HepG2 (cell line): ENCODE results near the gene RGS19. TPM values are rescaled to one million over a fixed set of nuclear protein-coding genes. Genes with fewer than 3 reads are reported as not detected.

ENCODE experiments used
- FOXA1 ChIP-seq, 2 experiments: fragments of 450-650 bp in 1 of 2; sonication (generic) in 1 of 2; formaldehyde crosslinking in 1 of 2; IDR thresholded peaks; 2 replicates each; pipeline versions ENCODE4 v1.4.0 to v1.6.1; 2016 to 2020; ENCODE audit warnings: missing genetic modification reagents in 1 of 2
- IKZF1 ChIP-seq: fragments of 450-650 bp; IDR thresholded peaks from 2 replicates; pipeline ENCODE4 v1.7.1; 2016
- MYNN ChIP-seq: sonication (generic); formaldehyde crosslinking; IDR thresholded peaks from 2 replicates; pipeline ENCODE4 v1.4.0; 2020; ENCODE audit warnings: mild to moderate bottlenecking, low read depth, missing genetic modification reagents
- PHB2 ChIP-seq: fragments of 450-650 bp; IDR thresholded peaks from 2 replicates; pipeline ENCODE4 v1.6.1; 2018; ENCODE audit not compliant: partially characterized antibody
- RFXAP ChIP-seq: sonication (generic); formaldehyde crosslinking; IDR thresholded peaks from 2 replicates; pipeline ENCODE4 v1.4.0; 2020; ENCODE audit warnings: missing genetic modification reagents, borderline replicate concordance
- TOE1 ChIP-seq: sonication (generic); formaldehyde crosslinking; IDR thresholded peaks from 2 replicates; pipeline ENCODE4 v1.4.0; 2020; ENCODE audit warnings: mild to moderate bottlenecking, missing genetic modification reagents
- ZC3H4 ChIP-seq: sonication (generic); formaldehyde crosslinking; IDR thresholded peaks from 2 replicates; pipeline ENCODE4 v1.4.0; 2020; ENCODE audit warnings: missing genetic modification reagents, borderline replicate concordance
- ZNF460 ChIP-seq: sonication (generic); formaldehyde crosslinking; IDR thresholded peaks from 2 replicates; pipeline ENCODE4 v1.5.1; 2020; ENCODE audit warnings: missing genetic modification reagents, mild to moderate bottlenecking, borderline replicate concordance
- ZNF619 ChIP-seq: sonication (generic); formaldehyde crosslinking; IDR thresholded peaks from 2 replicates; pipeline ENCODE4 v1.4.0; 2020; ENCODE audit warnings: mild to moderate bottlenecking, missing genetic modification reagents
- ZNF776 ChIP-seq: sonication (generic); formaldehyde crosslinking; IDR thresholded peaks from 2 replicates; pipeline ENCODE4 v1.4.0; 2020; ENCODE audit warnings: mild to moderate bottlenecking, missing genetic modification reagents
- polyA plus RNA-seq, 8 experiments: library from polyadenylated mRNA; depleted of rRNA in 3 of 8; stranded (reverse) in 7 of 8; unstranded in 1 of 8; fragments of >200 nt; fragmentation: Illumina TruSeq in 4 of 8; extraction: Trizol in 4 of 8; gene quantifications; 2 replicates each; pipeline versions ENCODE4 v1.2.1 to v1.2.3, GENCODE V29; 2011 to 2016; ENCODE audit warnings: low read depth in 4 of 8, missing spikeins in 1 of 8, mixed read lengths in 1 of 8; ENCODE audit not compliant: insufficient read depth in 1 of 8
- total RNA-seq, 5 experiments: library from RNA; depleted of rRNA; stranded (reverse); fragments of >200 nt; fragmentation: Illumina TruSeq; extraction: Trizol; gene quantifications; 2 replicates each; pipeline ENCODE4 v1.2.3, GENCODE V29; 2016; ENCODE audit warnings: low read depth in 1 of 5
- TF ChIP-seq, protein P1 (sequence below): sonication (generic); formaldehyde crosslinking; IDR thresholded peaks from 2 replicates; pipeline ENCODE4 v1.4.0; 2020; ENCODE audit warnings: missing genetic modification reagents
- TF ChIP-seq, protein P2 (sequence below): sonication (generic); formaldehyde crosslinking; IDR thresholded peaks from 2 replicates; pipeline ENCODE4 v1.8.1; 2022; ENCODE audit warnings: mild to moderate bottlenecking, missing genetic modification reagents
- TF ChIP-seq, protein P3 (sequence below): sonication (generic); formaldehyde crosslinking; IDR thresholded peaks from 2 replicates; pipeline ENCODE4 v1.9.0; 2021; ENCODE audit warnings: mild to moderate bottlenecking, missing genetic modification reagents

The RGS19 gene
- total and polyA plus RNA-seq, 2 of the 13 experiments (the other 11 are each of a cell fraction or from before 2014, with no cell fraction given) = 10.7 to 11.9 TPM

DNA sequence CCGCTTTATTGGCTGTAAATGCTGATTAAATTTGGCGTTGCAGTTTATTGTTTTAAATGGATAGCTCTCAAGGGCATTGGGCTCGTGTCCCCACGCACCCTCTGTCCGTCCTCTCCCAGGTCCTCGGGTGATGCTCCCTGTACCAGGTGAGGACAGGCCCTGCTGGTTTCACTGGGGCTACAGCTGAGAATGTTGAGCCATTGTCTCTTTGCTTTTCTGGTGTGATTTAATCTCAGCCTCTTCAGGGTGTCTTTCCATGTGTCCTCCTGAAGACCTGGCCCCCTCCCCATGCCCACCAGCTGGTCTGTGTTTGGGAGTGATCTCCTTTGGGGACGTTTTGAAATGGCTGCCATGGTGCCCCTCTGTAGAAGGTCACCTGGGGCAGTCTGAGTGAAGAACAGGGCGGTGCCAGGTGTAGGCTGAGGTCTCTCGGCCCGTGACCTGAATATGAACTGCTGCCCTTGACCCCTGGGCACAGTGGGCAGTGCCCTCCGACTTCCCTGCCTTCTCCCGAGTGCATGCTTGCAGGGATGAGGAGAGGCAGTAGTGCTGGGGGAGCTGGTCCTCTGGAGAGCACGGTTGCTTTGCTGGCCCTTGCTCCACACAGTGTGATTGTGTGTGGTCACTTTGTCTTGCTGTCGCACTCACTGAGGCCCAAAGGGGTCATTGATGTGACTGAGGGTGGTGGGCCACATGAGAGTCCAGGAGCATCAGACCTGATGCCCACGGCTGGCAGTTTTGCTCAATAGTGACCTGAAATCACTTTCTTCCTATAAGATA is 55.8 kb downstream of the RGS19 start (continued):
- no peak for TF ChIP-seq PHB2
- TF ChIP-seq ZC3H4 (CRISPR knock-in tag) = peak; percentile 31; the same call in 1 of the 2 replicates
- TF ChIP-seq IKZF1 = no peak
- no peak for TF ChIP-seq FOXA1 (IDR thresholded peaks at IDR 0.05)
- TF ChIP-seq FOXA1 (CRISPR knock-in tag; IDR thresholded peaks at IDR 0.05) = peak; percentile 16; the same call in 1 of the 2 replicates
- TF ChIP-seq, protein P1, sequence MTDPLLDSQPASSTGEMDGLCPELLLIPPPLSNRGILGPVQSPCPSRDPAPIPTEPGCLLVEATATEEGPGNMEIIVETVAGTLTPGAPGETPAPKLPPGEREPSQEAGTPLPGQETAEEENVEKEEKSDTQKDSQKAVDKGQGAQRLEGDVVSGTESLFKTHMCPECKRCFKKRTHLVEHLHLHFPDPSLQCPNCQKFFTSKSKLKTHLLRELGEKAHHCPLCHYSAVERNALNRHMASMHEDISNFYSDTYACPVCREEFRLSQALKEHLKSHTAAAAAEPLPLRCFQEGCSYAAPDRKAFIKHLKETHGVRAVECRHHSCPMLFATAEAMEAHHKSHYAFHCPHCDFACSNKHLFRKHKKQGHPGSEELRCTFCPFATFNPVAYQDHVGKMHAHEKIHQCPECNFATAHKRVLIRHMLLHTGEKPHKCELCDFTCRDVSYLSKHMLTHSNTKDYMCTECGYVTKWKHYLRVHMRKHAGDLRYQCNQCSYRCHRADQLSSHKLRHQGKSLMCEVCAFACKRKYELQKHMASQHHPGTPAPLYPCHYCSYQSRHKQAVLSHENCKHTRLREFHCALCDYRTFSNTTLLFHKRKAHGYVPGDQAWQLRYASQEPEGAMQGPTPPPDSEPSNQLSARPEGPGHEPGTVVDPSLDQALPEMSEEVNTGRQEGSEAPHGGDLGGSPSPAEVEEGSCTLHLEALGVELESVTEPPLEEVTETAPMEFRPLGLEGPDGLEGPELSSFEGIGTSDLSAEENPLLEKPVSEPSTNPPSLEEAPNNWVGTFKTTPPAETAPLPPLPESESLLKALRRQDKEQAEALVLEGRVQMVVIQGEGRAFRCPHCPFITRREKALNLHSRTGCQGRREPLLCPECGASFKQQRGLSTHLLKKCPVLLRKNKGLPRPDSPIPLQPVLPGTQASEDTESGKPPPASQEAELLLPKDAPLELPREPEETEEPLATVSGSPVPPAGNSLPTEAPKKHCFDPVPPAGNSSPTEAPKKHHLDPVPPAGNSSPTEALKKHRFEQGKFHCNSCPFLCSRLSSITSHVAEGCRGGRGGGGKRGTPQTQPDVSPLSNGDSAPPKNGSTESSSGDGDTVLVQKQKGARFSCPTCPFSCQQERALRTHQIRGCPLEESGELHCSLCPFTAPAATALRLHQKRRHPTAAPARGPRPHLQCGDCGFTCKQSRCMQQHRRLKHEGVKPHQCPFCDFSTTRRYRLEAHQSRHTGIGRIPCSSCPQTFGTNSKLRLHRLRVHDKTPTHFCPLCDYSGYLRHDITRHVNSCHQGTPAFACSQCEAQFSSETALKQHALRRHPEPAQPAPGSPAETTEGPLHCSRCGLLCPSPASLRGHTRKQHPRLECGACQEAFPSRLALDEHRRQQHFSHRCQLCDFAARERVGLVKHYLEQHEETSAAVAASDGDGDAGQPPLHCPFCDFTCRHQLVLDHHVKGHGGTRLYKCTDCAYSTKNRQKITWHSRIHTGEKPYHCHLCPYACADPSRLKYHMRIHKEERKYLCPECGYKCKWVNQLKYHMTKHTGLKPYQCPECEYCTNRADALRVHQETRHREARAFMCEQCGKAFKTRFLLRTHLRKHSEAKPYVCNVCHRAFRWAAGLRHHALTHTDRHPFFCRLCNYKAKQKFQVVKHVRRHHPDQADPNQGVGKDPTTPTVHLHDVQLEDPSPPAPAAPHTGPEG = peak; percentile 40; the same call in 1 of the 2 replicates
- 0 out of 2 replicates have a peak, but pooled peaks have one; percentile 28 for TF ChIP-seq MYNN (CRISPR knock-in tag)
- no peak for TF ChIP-seq TOE1 (CRISPR knock-in tag)
- TF ChIP-seq, protein P2, sequence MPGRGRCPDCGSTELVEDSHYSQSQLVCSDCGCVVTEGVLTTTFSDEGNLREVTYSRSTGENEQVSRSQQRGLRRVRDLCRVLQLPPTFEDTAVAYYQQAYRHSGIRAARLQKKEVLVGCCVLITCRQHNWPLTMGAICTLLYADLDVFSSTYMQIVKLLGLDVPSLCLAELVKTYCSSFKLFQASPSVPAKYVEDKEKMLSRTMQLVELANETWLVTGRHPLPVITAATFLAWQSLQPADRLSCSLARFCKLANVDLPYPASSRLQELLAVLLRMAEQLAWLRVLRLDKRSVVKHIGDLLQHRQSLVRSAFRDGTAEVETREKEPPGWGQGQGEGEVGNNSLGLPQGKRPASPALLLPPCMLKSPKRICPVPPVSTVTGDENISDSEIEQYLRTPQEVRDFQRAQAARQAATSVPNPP = no peak
- no peak for TF ChIP-seq ZNF460
- TF ChIP-seq, protein P3, sequence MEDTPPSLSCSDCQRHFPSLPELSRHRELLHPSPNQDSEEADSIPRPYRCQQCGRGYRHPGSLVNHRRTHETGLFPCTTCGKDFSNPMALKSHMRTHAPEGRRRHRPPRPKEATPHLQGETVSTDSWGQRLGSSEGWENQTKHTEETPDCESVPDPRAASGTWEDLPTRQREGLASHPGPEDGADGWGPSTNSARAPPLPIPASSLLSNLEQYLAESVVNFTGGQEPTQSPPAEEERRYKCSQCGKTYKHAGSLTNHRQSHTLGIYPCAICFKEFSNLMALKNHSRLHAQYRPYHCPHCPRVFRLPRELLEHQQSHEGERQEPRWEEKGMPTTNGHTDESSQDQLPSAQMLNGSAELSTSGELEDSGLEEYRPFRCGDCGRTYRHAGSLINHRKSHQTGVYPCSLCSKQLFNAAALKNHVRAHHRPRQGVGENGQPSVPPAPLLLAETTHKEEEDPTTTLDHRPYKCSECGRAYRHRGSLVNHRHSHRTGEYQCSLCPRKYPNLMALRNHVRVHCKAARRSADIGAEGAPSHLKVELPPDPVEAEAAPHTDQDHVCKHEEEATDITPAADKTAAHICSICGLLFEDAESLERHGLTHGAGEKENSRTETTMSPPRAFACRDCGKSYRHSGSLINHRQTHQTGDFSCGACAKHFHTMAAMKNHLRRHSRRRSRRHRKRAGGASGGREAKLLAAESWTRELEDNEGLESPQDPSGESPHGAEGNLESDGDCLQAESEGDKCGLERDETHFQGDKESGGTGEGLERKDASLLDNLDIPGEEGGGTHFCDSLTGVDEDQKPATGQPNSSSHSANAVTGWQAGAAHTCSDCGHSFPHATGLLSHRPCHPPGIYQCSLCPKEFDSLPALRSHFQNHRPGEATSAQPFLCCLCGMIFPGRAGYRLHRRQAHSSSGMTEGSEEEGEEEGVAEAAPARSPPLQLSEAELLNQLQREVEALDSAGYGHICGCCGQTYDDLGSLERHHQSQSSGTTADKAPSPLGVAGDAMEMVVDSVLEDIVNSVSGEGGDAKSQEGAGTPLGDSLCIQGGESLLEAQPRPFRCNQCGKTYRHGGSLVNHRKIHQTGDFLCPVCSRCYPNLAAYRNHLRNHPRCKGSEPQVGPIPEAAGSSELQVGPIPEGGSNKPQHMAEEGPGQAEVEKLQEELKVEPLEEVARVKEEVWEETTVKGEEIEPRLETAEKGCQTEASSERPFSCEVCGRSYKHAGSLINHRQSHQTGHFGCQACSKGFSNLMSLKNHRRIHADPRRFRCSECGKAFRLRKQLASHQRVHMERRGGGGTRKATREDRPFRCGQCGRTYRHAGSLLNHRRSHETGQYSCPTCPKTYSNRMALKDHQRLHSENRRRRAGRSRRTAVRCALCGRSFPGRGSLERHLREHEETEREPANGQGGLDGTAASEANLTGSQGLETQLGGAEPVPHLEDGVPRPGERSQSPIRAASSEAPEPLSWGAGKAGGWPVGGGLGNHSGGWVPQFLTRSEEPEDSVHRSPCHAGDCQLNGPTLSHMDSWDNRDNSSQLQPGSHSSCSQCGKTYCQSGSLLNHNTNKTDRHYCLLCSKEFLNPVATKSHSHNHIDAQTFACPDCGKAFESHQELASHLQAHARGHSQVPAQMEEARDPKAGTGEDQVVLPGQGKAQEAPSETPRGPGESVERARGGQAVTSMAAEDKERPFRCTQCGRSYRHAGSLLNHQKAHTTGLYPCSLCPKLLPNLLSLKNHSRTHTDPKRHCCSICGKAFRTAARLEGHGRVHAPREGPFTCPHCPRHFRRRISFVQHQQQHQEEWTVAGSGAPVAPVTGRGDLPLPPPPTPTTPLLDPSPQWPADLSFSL (CRISPR knock-in tag) = no peak
- TF ChIP-seq ZNF776 (CRISPR knock-in tag) = peak; percentile 90
- TF ChIP-seq ZNF619 (CRISPR knock-in tag) = no peak
- peak; percentile 52; the same call in 1 of the 2 replicates for TF ChIP-seq RFXAP (CRISPR knock-in tag)
